ENCODE measurements around the gene TRPM2.

- TF ChIP-seq EP300 (IDR thresholded peaks at IDR 0.05) (no peak), POLR2A (IDR thresholded peaks at IDR 0.05) (no peak), POLR2AphosphoS5 (IDR thresholded peaks at IDR 0.05) (no peak)
- TF ChIP-seq, protein P1, sequence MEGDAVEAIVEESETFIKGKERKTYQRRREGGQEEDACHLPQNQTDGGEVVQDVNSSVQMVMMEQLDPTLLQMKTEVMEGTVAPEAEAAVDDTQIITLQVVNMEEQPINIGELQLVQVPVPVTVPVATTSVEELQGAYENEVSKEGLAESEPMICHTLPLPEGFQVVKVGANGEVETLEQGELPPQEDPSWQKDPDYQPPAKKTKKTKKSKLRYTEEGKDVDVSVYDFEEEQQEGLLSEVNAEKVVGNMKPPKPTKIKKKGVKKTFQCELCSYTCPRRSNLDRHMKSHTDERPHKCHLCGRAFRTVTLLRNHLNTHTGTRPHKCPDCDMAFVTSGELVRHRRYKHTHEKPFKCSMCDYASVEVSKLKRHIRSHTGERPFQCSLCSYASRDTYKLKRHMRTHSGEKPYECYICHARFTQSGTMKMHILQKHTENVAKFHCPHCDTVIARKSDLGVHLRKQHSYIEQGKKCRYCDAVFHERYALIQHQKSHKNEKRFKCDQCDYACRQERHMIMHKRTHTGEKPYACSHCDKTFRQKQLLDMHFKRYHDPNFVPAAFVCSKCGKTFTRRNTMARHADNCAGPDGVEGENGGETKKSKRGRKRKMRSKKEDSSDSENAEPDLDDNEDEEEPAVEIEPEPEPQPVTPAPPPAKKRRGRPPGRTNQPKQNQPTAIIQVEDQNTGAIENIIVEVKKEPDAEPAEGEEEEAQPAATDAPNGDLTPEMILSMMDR (IDR thresholded peaks at IDR 0.05): no peak
Observed at GRCh38 chr21:44371596-44371995, 18.2 kb downstream of the TRPM2 start.
